NCI-H2081 treated with DMSO at 0.1 percent for 48 hours (cell line): ENCODE measurements around the gene SH3BGRL2.
"Not testable (repeated sequence)": the region's sequence is repeated elsewhere in the genome, so short reads cannot be mapped to it uniquely, and the experiment has no call there.

Experiments used
- DNase-seq: peaks from one replicate; lab custom pipeline; 2025; lab: John Stamatoyannopoulos, UW

Gene SH3BGRL2

DNA sequence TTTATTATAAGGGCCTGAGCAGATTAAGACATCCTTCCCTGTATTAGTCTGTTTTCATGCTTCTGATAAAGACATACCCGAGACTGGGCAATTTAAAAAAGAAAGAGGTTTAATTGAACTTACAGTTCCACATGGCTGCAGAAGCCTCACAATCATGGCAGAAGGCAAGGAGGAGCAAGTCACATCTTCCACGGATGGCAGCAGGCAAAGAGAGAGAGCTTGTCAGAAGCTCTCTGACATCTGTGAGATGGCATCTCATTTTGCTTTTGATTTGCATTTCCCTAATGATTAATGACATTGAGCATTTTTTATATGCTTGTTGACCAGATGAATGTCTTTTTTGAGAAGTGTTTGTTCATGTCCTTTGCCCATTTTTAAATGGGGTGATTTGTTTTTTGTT, 114.2 kb downstream of the SH3BGRL2 start:
- not testable (repeated sequence) for DNase-seq

DNA sequence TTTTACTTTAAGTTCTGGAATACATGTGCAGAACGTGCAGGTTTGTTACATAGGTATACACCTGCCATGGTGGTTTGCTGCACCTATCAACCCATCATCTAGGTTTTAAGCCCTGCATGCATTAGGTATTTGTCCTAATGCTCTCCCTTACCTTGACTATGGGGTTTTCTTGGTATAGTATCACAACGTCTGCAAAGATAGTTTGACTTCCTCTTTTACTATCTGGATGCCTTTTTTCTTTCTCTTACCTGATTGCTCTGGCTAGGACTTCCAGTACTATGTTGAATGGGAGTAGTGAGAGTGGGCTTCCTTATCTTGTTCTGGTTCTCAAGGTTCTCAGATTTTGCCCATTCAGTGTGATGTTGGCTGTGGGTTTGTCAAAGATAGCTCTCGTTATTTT, 115.2 kb downstream of the SH3BGRL2 start:
- DNase-seq, result not testable (repeated sequence)

DNA sequence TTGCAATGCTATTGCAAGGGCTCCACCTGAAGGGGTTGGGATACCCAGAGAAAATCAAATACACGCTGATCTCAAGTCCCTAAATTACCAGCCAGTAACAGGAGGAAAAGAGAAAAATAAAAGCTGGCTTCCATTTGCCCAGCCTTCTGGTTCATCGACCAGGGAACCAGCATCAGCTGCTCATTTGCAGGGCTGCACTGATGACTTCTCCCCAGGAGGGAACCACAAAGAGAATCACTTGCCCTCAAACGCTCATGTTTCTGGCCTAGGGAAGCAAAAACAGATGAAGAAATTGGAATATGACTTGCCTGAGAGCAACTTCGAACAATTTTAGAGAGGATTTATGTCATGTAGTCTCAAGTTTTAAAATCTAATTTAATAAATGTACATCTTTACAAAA, 119.7 kb downstream of the SH3BGRL2 start:
- peak; percentile 14 for DNase-seq
